Activated T-helper 2 cell treated with anti-CD3 and anti-CD28 coated beads, Interferon-gamma antibody, Interleukin-2, Interleukin-4, amounts not matched to agents 10 μg/mL and 5 μg/mL and 100 μg/mL, durations not matched to agents 14 hours and 24 hours and 36 hours (primary cell): ENCODE results near the gene PXDN. TPM values are rescaled to one million over a fixed set of nuclear protein-coding genes. Genes with fewer than 3 reads are reported as not detected.

Experiments
- DNase-seq: peaks from one replicate; pipeline ENCODE4 v3.0.0; 2021; ENCODE audit warnings: low spot score
- H3K27ac Mint-ChIP-seq: one replicate; pipeline ENCODE4 v1.8.0; 2021; ENCODE audit warnings: mixed read lengths
- H3K27me3 Mint-ChIP-seq: one replicate; pipeline ENCODE4 v1.8.0; 2021; ENCODE audit warnings: low read depth, mixed read lengths
- H3K36me3 Mint-ChIP-seq: one replicate; pipeline ENCODE4 v1.8.0; 2021; ENCODE audit warnings: low read depth, mixed read lengths
- H3K4me1 Mint-ChIP-seq: one replicate; pipeline ENCODE4 v1.8.0; 2021; ENCODE audit warnings: low read depth, mixed read lengths
- H3K4me3 Mint-ChIP-seq: one replicate; pipeline ENCODE4 v1.8.0; 2021; ENCODE audit warnings: low read depth, mild to moderate bottlenecking, moderate library complexity, mixed read lengths
- H3K9me3 Mint-ChIP-seq: one replicate; pipeline ENCODE4 v1.8.0; 2021; ENCODE audit warnings: mixed read lengths
- intact Hi-C: fragments of 100-400 bp; cut with micrococcal nuclease; formaldehyde crosslinking; loops from one replicate; pipeline ENCODE4 v1.15.1; 2023
- total RNA-seq: library from RNA; stranded (reverse); gene quantifications from 2 replicates; pipeline ENCODE4 v1.2.3, GENCODE V29; 2022

PXDN gene
- total RNA-seq, 1 donor from 2014 or later = 2.0 TPM

DNA sequence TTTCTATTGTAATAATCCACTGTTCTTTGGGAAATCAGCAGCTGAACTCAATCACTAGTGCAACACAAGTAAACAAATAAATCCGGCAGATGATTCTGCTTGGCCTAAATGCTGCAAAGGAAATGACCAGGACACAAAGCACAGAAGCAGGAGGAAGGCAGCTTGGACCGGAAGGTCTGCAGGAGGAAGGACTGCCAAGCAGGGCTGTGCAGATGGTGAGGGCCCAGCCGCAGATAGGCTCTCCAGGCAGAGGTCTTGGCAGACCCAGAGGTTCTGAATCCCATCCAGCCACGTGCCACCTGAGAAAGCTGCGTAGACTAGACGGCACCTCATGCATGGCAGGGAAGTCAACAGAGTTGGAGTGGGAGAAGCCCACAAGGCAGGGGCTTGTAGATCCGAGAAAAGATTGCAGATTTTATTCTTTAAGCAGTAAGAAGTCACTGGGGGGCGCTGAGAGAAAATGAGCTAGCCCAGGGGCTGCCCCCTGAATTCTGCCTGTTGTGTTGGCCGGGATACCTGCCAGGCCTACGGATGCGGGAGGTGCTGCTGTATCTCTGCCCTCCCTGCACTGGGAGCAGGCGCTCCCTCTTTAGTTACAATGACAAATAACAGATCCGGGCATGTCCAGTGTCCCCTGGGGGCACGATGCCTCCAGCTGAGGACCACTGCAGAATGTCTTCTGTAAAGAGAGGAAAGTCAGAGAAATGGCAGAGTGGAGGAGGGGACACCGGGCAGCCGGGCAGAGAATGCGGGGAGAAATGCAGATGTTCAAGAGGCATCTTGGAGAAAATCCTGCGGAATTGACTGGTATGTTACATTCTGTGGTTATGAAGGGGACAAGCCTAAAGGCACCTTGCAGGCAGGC lies 153.5 kb downstream of the PXDN start:
- H3K36me3 Mint-ChIP-seq = no peaks in the 10 kb centered on the region
- no peaks in the 10 kb centered on the region for H3K9me3 Mint-ChIP-seq
- peaks cover 2% of the 10 kb centered on the region for H3K4me1 Mint-ChIP-seq
- H3K27ac Mint-ChIP-seq = no peak overlapping the region
- H3K4me3 Mint-ChIP-seq = no peak overlapping the region
- peaks cover 5% of the 10 kb centered on the region for H3K27me3 Mint-ChIP-seq
- intact Hi-C loops = no loop called here
- no peak for DNase-seq

DNA sequence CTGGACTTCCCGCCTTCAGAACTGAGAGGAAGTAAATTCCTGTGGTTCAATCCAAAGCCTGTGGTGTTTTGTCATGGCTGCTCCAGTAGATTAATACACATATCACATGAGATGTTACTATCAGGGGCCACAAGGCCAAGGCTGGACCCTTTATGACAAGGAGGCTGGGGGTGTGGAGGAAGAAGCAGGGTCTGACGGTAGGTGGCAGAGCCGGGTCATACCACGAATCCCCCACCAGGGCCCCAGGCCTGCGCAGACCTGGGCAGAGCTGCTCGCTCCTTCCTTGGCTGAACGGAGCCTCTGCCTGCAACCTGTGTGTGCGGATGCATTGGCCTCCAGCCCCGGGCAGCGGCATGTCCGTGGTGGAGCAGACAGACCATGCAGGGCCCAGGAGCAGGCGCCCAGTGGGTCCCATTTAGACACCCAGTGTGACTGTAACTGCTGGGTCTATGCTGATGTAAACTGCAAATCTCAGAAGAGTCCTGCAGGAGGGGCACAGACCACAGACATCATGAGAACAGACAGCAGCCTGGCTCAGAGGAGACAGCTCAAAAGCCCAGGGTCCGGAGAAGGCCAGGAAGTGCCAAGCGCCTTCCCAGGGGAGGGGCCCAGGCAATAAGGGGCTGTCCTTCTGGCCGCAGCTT lies 155.2 kb downstream of the PXDN start:
- intact Hi-C loops = no loop called here

DNA sequence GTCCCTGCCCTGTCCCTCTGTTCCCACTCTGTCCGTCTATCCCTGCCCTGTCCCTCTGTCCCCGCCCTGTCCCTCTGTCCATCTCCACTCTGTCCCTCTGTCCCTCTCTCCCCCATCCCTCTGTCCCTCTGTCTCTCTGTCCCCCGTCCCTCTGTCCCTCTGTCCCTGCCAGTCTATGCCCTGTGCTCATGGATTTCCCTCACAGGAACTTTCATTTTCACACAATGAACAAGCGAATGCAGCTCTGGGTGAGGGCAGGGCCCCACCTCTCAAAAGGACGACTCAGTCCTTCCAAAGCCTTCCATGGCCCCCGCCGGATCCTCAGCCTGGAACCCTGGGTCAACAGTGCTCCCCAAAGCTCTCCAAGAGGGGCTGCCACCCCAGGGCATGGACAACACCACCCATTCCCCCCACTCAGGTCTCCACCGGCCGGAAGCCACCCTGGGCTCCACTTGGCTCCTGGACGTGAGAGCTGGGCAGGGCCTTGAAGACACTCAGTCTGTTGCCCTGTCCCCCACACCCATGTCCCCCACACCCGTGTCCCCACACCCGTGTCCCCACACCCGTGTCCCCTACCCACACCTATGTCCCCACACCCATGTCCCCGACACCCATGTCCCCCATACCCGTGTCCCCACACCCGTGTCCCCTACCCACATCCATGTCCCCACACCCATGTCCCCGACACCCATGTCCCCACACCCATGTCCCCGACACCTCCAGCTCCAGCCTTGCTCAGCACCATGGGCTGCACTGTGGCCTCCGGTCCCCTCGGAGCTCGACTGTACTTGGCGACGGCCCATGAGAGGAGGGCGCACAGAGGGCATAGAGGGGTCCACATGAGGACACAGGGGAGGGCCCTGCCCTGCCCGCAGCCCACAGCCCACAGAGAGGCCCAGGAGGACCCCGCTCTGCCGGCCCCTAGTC lies 156.0 kb downstream of the PXDN start:
- Mint-ChIP-seq H3K27ac (no peak overlapping the region), H3K4me3 (no peak overlapping the region), H3K36me3 (no peaks in the 10 kb centered on the region), H3K9me3 (no peaks in the 10 kb centered on the region), H3K4me1 (no peaks in the 10 kb centered on the region), H3K27me3 (peaks cover 5% of the 10 kb centered on the region)
- intact Hi-C loops = no loop called here
- DNase-seq = no peak

More for the DNA sequence above, 155.2 kb downstream of the PXDN start:
- no peaks in the 10 kb centered on the region for H3K36me3 Mint-ChIP-seq
- no peak for DNase-seq
- no peaks in the 10 kb centered on the region for H3K9me3 Mint-ChIP-seq
- H3K27ac Mint-ChIP-seq = no peak overlapping the region
- H3K4me1 Mint-ChIP-seq = peaks cover 2% of the 10 kb centered on the region
- no peak overlapping the region for H3K4me3 Mint-ChIP-seq
- H3K27me3 Mint-ChIP-seq = peaks cover 5% of the 10 kb centered on the region

- no peak for DNase-seq
- no peaks in the 10 kb centered on the region for H3K9me3 Mint-ChIP-seq
- no peak overlapping the region for H3K4me3 Mint-ChIP-seq
- no peaks in the 10 kb centered on the region for H3K4me1 Mint-ChIP-seq
- no peaks in the 10 kb centered on the region for H3K36me3 Mint-ChIP-seq
- intact Hi-C loops = no loop called here
- peaks cover 5% of the 10 kb centered on the region for H3K27me3 Mint-ChIP-seq
- H3K27ac Mint-ChIP-seq = no peak overlapping the region
These were observed 157.1 kb downstream of the PXDN start for GRCh38 chr2:1586923-1587840.

DNA sequence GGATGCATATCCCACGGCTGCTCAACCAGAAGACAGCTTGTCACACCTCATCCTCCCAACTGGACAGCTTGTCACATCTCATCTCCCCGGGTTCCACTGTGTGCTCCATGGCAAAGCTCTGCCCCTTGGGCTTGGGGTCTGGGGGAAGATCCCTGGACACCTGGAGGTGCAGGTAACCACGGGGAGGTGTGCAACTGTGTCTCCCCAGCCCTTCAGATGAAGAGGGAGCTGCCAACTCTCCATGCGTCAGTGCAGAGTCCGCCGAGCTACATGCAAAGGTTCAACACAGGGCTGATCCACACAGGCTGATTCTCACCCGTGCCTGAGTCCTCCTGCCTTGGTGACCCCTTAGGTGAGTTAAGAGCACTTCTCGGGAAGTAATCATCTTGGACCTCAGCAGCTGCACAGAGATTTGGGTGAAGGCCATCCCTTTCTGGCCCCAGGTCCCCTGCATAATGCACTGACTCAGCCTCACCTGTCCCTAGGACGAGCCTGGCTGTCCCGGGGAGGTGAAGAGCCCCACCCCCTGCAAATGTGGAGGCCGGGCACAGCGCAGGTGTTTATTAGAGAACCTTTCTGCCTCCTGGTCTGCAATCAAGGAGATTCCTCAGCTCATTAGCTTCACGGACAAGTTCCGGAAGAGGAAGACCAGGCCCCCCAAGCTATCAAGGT lies 157.9 kb downstream of the PXDN start:
- H3K27ac Mint-ChIP-seq = no peak overlapping the region
- H3K27me3 Mint-ChIP-seq = peaks cover 4% of the 10 kb centered on the region
- DNase-seq = no peak
- intact Hi-C loops = no loop called here
- H3K4me3 Mint-ChIP-seq = no peak overlapping the region
- no peaks in the 10 kb centered on the region for H3K36me3 Mint-ChIP-seq
- H3K4me1 Mint-ChIP-seq = no peaks in the 10 kb centered on the region
- H3K9me3 Mint-ChIP-seq = no peaks in the 10 kb centered on the region

- no peak overlapping the region for H3K4me3 Mint-ChIP-seq
- H3K27me3 Mint-ChIP-seq = no peaks in the 10 kb centered on the region
- no peak for DNase-seq
- H3K9me3 Mint-ChIP-seq = no peaks in the 10 kb centered on the region
- intact Hi-C loops = no loop called here
- H3K27ac Mint-ChIP-seq = no peak overlapping the region
- H3K36me3 Mint-ChIP-seq = no peaks in the 10 kb centered on the region
- no peaks in the 10 kb centered on the region for H3K4me1 Mint-ChIP-seq
These were observed 158.7 kb downstream of the PXDN start for GRCh38 chr2:1585635-1586034.

DNA sequence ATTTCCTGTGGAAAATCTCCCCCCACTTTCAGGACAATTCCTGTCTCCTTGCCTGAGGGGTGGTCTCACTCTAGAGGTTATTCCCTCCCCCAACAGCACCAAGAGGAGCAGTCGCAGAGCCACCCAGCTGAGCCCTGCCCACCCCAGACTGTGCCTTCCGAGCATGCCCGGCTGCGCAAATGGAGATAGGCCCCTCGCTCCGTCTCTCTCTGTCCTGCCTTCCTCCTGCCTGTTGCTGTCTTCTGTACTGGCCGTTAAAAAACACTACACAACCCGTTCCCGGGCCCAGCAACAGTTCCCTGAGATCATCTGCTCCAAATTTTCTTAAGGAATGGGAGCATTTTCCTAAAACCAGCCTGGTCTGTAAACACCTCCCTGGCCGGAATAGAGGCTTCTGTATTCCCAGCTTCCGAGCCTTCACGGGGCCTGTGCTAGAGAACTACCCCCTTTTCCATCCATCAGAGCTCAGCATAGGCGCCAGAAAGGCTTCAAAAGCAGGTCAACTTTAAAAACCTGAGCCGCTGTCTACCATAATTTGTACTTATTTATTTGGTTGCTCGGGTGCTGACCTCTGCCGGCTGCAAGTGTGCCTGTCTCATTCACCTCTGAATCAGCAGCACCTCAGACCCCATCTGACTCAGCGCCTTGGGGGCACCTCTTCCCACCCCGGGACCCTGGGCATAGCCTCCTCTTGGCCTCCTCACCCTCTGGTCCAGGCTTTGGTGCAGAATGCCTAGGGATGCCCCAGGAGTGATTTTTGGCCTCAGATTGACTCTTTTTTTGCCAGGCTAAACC lies 159.4 kb downstream of the PXDN start:
- DNase-seq = no peak
- no peaks in the 10 kb centered on the region for H3K9me3 Mint-ChIP-seq
- intact Hi-C loops = no loop called here
- H3K27me3 Mint-ChIP-seq = no peaks in the 10 kb centered on the region
- no peak overlapping the region for H3K4me3 Mint-ChIP-seq
- H3K36me3 Mint-ChIP-seq = no peaks in the 10 kb centered on the region
- no peaks in the 10 kb centered on the region for H3K4me1 Mint-ChIP-seq
- no peak overlapping the region for H3K27ac Mint-ChIP-seq

DNA sequence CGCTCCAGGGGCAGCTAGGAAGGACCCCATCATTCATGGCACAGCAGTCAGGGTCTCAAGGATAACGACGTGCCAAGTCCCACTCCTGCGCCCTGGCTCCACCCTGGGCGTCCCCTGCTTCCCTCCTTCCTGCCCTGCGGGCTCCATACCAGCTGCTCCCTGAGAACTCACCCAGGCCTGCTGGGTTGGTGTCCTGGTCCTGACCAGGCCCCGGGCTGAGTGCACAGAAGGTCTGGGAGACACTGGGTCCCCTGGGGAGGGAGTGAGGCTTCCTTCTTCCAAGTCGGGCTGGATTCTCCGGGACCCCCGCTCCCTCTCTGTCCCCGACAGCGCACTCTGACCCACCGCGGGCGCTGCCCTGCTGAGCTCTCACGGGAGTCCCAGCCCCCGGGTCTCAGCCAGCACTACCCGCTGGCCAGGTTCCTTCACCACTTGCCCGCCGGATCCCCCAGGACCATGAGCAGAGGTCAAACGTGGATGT lies 160.2 kb downstream of the PXDN start:
- H3K4me3 Mint-ChIP-seq = no peak overlapping the region
- no peaks in the 10 kb centered on the region for H3K9me3 Mint-ChIP-seq
- no peak overlapping the region for H3K27ac Mint-ChIP-seq
- intact Hi-C loops = no loop called here
- no peak for DNase-seq
- H3K27me3 Mint-ChIP-seq = no peaks in the 10 kb centered on the region
- no peaks in the 10 kb centered on the region for H3K4me1 Mint-ChIP-seq
- no peaks in the 10 kb centered on the region for H3K36me3 Mint-ChIP-seq

- no peaks in the 10 kb centered on the region for H3K27me3 Mint-ChIP-seq
- no peaks in the 10 kb centered on the region for H3K4me1 Mint-ChIP-seq
- no peaks in the 10 kb centered on the region for H3K36me3 Mint-ChIP-seq
- H3K27ac Mint-ChIP-seq = no peak overlapping the region
- no peak overlapping the region for H3K4me3 Mint-ChIP-seq
- no peak for DNase-seq
- intact Hi-C loops = no loop called here
- no peaks in the 10 kb centered on the region for H3K9me3 Mint-ChIP-seq
These were observed 161.4 kb downstream of the PXDN start for GRCh38 chr2:1582891-1583341.

DNA sequence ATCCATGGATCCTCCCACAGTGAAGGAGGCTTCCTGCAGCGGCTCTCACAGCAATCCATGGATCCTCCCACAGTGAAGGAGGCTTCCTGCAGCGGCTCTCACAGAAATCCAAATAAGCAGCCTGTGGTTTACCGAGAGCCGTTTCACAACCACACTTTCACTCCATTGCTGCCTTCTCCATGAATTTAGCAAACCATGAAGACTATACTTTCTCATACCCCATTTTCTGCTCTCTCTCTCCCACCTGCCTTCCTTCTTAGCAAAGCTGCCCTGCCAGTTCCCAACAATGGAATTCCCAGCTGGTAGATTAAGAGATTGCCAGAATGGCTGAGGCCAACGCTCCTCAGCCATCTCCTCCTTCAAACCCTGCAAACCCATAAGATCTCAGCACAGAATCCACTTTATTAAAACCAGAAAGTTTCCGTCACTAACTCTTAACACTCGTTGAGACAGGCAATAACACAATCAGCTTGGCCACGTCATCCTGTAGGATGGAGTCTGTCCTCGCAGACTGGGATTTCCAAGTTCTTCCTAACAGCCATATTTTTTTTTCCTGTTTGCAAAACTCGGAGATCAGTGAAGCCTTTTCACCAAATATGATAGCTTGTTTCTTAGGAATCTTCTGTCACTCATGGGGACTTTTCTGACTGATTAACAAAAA lies 162.2 kb downstream of the PXDN start:
- H3K27me3 Mint-ChIP-seq = no peaks in the 10 kb centered on the region
- no peak for DNase-seq

More for the DNA sequence above, 162.2 kb downstream of the PXDN start:
- Mint-ChIP-seq H3K4me3 (no peak overlapping the region), H3K4me1 (no peaks in the 10 kb centered on the region), H3K9me3 (no peaks in the 10 kb centered on the region), H3K27ac (no peak overlapping the region), H3K36me3 (no peaks in the 10 kb centered on the region)
- intact Hi-C loops = no loop called here
